GM12878 (cell line): ENCODE data around the gene PODXL2. TPM values are rescaled to one million over a fixed set of nuclear protein-coding genes. Genes with fewer than 3 reads are reported as not detected.
A peak's percentile ranks its signal among the peaks of the same experiment; 100 is the strongest.

Experiments
- ATAC-seq: fragments of 200-7000 bp; cut with Tn5 transposase; 3 replicates; pipeline ENCODE4 v1.9.1; 2020; ENCODE audit warnings: mild to moderate bottlenecking, moderate library complexity
- BruUV-seq: library from RNA; stranded (reverse); fragments of 400-500 nt; replicated peaks from 2 replicates; lab custom pipeline; 2021; lab: Mats Ljungman, UMichigan
- CTCF ChIA-PET: fragments of 300-600 bp; sonication (Branson Sonifier 250); formaldehyde crosslinking; extraction: SDS; loops from one replicate; lab custom pipeline; 2021; ENCODE audit warnings: inconsistent platforms; lab: Yijun Ruan, JAX
- POLR2A ChIA-PET: fragments of 350-600 bp; formaldehyde crosslinking; extraction: SDS; loops from one replicate; lab custom pipeline; 2021; ENCODE audit warnings: inconsistent platforms; lab: Charles Lee
- RAD21 ChIA-PET: fragments of 300-600 bp; sonication (Branson Sonifier 250); formaldehyde crosslinking; loops from one replicate; lab custom pipeline; 2023; ENCODE audit warnings: antibody characterized with exemption; ENCODE audit not compliant: unreplicated experiment; lab: Charles Lee
- SMC1A ChIA-PET: fragments of 300-600 bp; sonication (Branson Sonifier 250); formaldehyde crosslinking; loops from one replicate; lab custom pipeline; 2023; ENCODE audit not compliant: unreplicated experiment, uncharacterized antibody; lab: Charles Lee
- DNase-seq: peaks from one replicate; pipeline ENCODE4 v3.0.0-alpha.2; 2011; ENCODE audit warnings: low read depth, low spot score
- FAIRE-seq: peaks from 3 replicates; lab custom pipeline; 2011; peaks lifted over from hg19 to GRCh38; lab: Jason Lieb, UNC
- H2AFZ ChIP-seq: 2 replicates; pipeline ENCODE4 v1.6.0; 2011; ENCODE audit warnings: low read depth, low read length, control low read depth; ENCODE audit not compliant: control insufficient read depth
- H3K27ac ChIP-seq: 2 replicates; pipeline ENCODE4 v1.5.1; 2011; ENCODE audit warnings: control low read depth; ENCODE audit not compliant: control insufficient read depth, insufficient read depth
- H3K27me3 ChIP-seq, 2 experiments: replicated peaks in 1 of 2; 2 replicates each; pipeline versions ENCODE4 v1.6.0 to v1.6.1; 2011; ENCODE audit warnings: low read length in 1 of 2; ENCODE audit not compliant: control insufficient read depth in 2 of 2, insufficient read depth in 2 of 2
- H3K36me3 ChIP-seq, 2 experiments: 2 replicates each; pipeline ENCODE4 v1.5.1; 2011; ENCODE audit warnings: low read length in 1 of 2; ENCODE audit not compliant: control insufficient read depth in 2 of 2, insufficient read depth in 2 of 2
- H3K4me1 ChIP-seq: 2 replicates; pipeline ENCODE4 v1.6.1; 2011; ENCODE audit warnings: mild to moderate bottlenecking, low read length, moderate library complexity, mixed read lengths; ENCODE audit not compliant: control insufficient read depth, insufficient read depth
- H3K4me2 ChIP-seq: 2 replicates; pipeline ENCODE4 v1.6.0; 2011; ENCODE audit warnings: control low read depth; ENCODE audit not compliant: control insufficient read depth, insufficient read depth
- H3K4me3 ChIP-seq: fragments of 200-600 bp; sonication (generic); 2 replicates; pipeline ENCODE4 v1.5.1; 2016
- H3K79me2 ChIP-seq: 2 replicates; pipeline ENCODE4 v1.6.0; 2011; ENCODE audit warnings: low read length; ENCODE audit not compliant: control insufficient read depth, insufficient read depth
- H3K9ac ChIP-seq: 2 replicates; pipeline ENCODE4 v1.8.0; 2011; ENCODE audit warnings: low read length, control low read depth, mixed read lengths; ENCODE audit not compliant: control insufficient read depth, insufficient read depth
- H3K9me3 ChIP-seq: replicated peaks from 3 replicates; pipeline ENCODE4 v1.5.1; 2011; ENCODE audit warnings: mild to moderate bottlenecking, low read length; ENCODE audit not compliant: control insufficient read depth, insufficient read depth
- H4K20me1 ChIP-seq: 2 replicates; pipeline ENCODE4 v1.6.0; 2011; ENCODE audit not compliant: control insufficient read depth, insufficient read depth
- BACH1 ChIP-seq: fragments of 450-650 bp; IDR thresholded peaks from 2 replicates; pipeline ENCODE4 v1.6.1; 2017; ENCODE audit warnings: mild to moderate bottlenecking, borderline replicate concordance
- CEBPB ChIP-seq, 2 experiments: fragments of 150-350 bp in 1 of 2; IDR thresholded peaks; 2 replicates each; pipeline ENCODE4 v1.6.1; 2012 to 2014; ENCODE audit warnings: low read depth in 2 of 2, low read length in 2 of 2, borderline replicate concordance in 1 of 2, inconsistent platforms in 1 of 2
- EGR1 ChIP-seq, 2 experiments: IDR thresholded peaks; 1 replicate in 1 of 2; 2 replicates in 1 of 2; pipeline ENCODE4 v1.6.1; 2011 to 2012; ENCODE audit warnings: low read depth in 2 of 2, low read length in 2 of 2, borderline replicate concordance in 1 of 2, mild to moderate bottlenecking in 1 of 2, moderate library complexity in 1 of 2
- FOXK2 ChIP-seq: fragments of 450-650 bp; IDR thresholded peaks from 2 replicates; pipeline ENCODE4 v1.6.1; 2017; ENCODE audit warnings: mild to moderate bottlenecking, moderate library complexity
- FOXM1 ChIP-seq: IDR thresholded peaks from 2 replicates; pipeline ENCODE4 v1.6.1; 2012; ENCODE audit warnings: low read depth, mild to moderate bottlenecking, inconsistent platforms, low read length, moderate library complexity
- GATAD2B ChIP-seq: fragments of 450-650 bp; conservative IDR thresholded peaks from 2 replicates; pipeline ENCODE4 v1.6.1; 2017; ENCODE audit warnings: low read depth, mild to moderate bottlenecking, moderate library complexity
- MEF2A ChIP-seq: IDR thresholded peaks from 2 replicates; pipeline ENCODE4 v1.6.1; 2011; ENCODE audit warnings: low read depth, mild to moderate bottlenecking, low read length, moderate library complexity; ENCODE audit not compliant: insufficient read depth
- MTA3 ChIP-seq: IDR thresholded peaks from 2 replicates; pipeline ENCODE4 v1.6.1; 2012; ENCODE audit warnings: low read length, inconsistent platforms, borderline replicate concordance
- RELA ChIP-seq: fragments of 450-650 bp; IDR thresholded peaks from 2 replicates; pipeline ENCODE4 v1.8.0; 2014; ENCODE audit warnings: borderline replicate concordance; ENCODE audit not compliant: partially characterized antibody
- SRF ChIP-seq, 2 experiments: IDR thresholded peaks; 2 replicates each; pipeline ENCODE4 v1.6.1; 2011; ENCODE audit warnings: low read depth in 2 of 2, low read length in 2 of 2, mild to moderate bottlenecking in 1 of 2, moderate library complexity in 1 of 2
- SUZ12 ChIP-seq: fragments of 200-600 bp; sonication (generic); IDR thresholded peaks from one replicate; pipeline ENCODE4 v1.6.1; 2018; ENCODE audit warnings: antibody characterized with exemption, mild to moderate bottlenecking; ENCODE audit not compliant: unreplicated experiment
- TARDBP ChIP-seq: IDR thresholded peaks from 2 replicates; pipeline ENCODE4 v1.6.1; 2016; ENCODE audit warnings: borderline replicate concordance
- TCF12 ChIP-seq: IDR thresholded peaks from 2 replicates; pipeline ENCODE4 v1.6.1; 2011; ENCODE audit warnings: low read depth, mild to moderate bottlenecking, low read length
- TCF7 ChIP-seq: IDR thresholded peaks from 2 replicates; pipeline ENCODE4 v1.6.1; 2014; ENCODE audit warnings: antibody characterized with exemption, borderline replicate concordance
- ZBED1 ChIP-seq: IDR thresholded peaks from 2 replicates; pipeline ENCODE4 v1.6.1; 2016; ENCODE audit warnings: borderline replicate concordance
- ZZZ3 ChIP-seq: IDR thresholded peaks from 2 replicates; pipeline ENCODE4 v1.6.1; 2011; ENCODE audit warnings: low read depth; ENCODE audit not compliant: control insufficient read depth, insufficient read length
- WGBS: methylation state at CpG from one replicate; pipeline ENCODE4 v1.1.6; 2016; ENCODE audit warnings: low lambda C conversion rate; ENCODE audit not compliant: insufficient replicate concordance, insufficient coverage; ENCODE audit errors: missing lambda C conversion rate; 5-methylcytosine and 5-hydroxymethylcytosine counted together
- in situ Hi-C: fragments of 300-500 bp; cut with MboI; formaldehyde crosslinking; loops from 9 replicates; pipeline ENCODE4 v1.14.3; 2018; ENCODE audit warnings: mixed read lengths
- intact Hi-C: fragments of 100-400 bp; cut with micrococcal nuclease; formaldehyde crosslinking; loops from one replicate; pipeline ENCODE4 v1.14.2; 2022; ENCODE audit not compliant: unreplicated experiment
- polyA plus RNA-seq, 11 experiments: library from polyadenylated mRNA; depleted of rRNA in 4 of 11; unstranded in 6 of 11; stranded (reverse) in 5 of 11; fragments of >200 nt; fragmentation: Nextera tagmentation in 4 of 11; fragmentation: Illumina TruSeq in 1 of 11; extraction: Ambion mirVana in 4 of 11; extraction: Trizol in 1 of 11; gene quantifications; 1 replicate in 1 of 11; 2 replicates in 10 of 11; pipeline versions ENCODE4 v1.2.1 to v1.2.3, GENCODE V29; 2011 to 2016; ENCODE audit warnings: inconsistent platforms in 2 of 11, missing spikeins in 2 of 11, low read depth in 1 of 11
- total RNA-seq, 4 experiments: library from RNA; depleted of rRNA in 3 of 4; stranded (reverse); fragments of >200 nt in 3 of 4; fragmentation: Illumina TruSeq in 1 of 4; extraction: Trizol in 1 of 4; gene quantifications; 2 replicates each; pipeline versions ENCODE4 v1.2.1 to v1.2.3, GENCODE V29; 2013 to 2021
- TF ChIP-seq, protein P1 (sequence below): IDR thresholded peaks from 2 replicates; pipeline ENCODE4 v1.6.1; 2012; ENCODE audit warnings: low read depth, low read length, improper control_type of control experiment
- TF ChIP-seq, protein P2 (sequence below): fragments of 450-650 bp; formaldehyde crosslinking; IDR thresholded peaks from 2 replicates; pipeline ENCODE4 v1.4.0; 2020; ENCODE audit warnings: mild to moderate bottlenecking, moderate library complexity

Gene PODXL2
- total and polyA plus RNA-seq, 10 of the 15 experiments (the other 5 are each of a cell fraction or from before 2014, with no cell fraction given), result 0.03 to 24.4 (median 13.6) TPM; not detected in 2

DNA sequence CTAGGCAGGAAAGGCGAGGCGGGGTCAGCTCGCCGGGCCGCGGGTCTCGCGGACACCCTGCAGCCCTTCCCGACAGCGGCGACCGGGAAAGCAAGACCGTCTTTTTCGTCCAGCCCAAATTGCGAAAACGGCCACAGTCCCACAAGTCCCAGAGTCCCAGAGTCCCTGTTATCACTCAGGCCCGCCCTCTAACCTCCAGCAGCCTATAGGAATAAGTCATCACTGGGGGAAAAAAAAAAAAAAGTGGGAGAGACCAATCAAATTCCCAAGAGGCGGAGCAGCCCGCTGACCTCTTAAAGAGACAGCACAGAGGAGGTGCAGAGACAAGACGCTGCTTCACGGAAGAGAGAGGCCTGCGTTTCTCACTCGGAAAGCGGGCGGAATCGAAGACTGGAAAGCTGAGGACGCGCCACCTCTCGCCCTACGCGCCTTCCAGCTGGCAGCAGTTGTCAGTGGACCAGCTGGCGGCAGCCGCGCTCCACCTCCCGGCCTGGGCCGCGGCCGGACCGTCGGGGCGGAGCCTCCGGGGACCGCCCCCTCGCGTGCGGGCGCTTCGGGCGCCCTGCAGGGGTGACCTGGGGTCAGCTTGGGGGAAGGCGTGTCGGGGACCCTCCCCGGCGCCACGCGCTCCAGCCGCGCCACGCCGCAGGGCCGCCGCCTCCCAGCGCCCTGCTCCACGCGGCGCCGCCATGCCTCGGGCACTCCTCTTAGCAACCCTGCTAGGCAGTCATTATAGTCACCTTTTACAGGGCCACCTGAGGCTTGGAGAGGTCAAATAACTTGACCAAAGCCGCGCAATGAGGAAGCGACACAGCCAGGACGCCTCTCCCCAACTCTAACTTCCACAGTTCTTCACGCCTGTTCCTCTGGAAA lies 38.2 kb upstream of the PODXL2 start, which contains the start of gene TPRA1:
TSS of gene TPRA1 (minus strand) at position 141 of the 873 bp plus-strand sequence. CDS start 10,587 bp downstream, outside the sequence.
- RAD21 ChIA-PET, result interaction anchor here (1.2 kb wide), 1 partner anchor 16 kb away, joined by 3 read pairs; no protein-coding TSS in a partner anchor
- intact Hi-C loops (loop anchor here (5.0 kb wide), 1 partner anchor 231 kb away; the partner anchor contains the start of gene MGLL), in situ Hi-C loops (no loop called here)
- peak; percentile 84 for FAIRE-seq
- peaks cover 41% of the 10 kb centered on the region for H3K79me2 ChIP-seq
- no peaks in the 10 kb centered on the region; a peak in 1 of 4 replicates for H3K36me3 ChIP-seq
- H3K9me3 ChIP-seq, result no peaks in the 10 kb centered on the region
- H3K27ac ChIP-seq, result peak within 1 kb of the TSS; percentile 94
- no TSS peak for BruUV-seq
- no peaks in the 10 kb centered on the region for H3K27me3 ChIP-seq
- CTCF ChIA-PET, result interaction anchor here (0.6 to 5.3 kb wide), 4 partner anchors 16 to 380 kb away, joined by 3 to 43 read pairs (median 3); no protein-coding TSS in a partner anchor
- POLR2A ChIA-PET, result interaction anchor here (0.5 to 1.1 kb wide), 3 partner anchors 19 to 160 kb away, joined by 3 read pairs; no protein-coding TSS in a partner anchor
- peak; percentile 90 for DNase-seq
- ATAC-seq, result peak; percentile 84
- peak within 1 kb of the TSS; percentile 81 for H3K9ac ChIP-seq
- peak within 1 kb of the TSS; percentile 99 for H3K4me3 ChIP-seq
- no peaks in the 10 kb centered on the region for H4K20me1 ChIP-seq
- WGBS, result under 1% methylated on average over 55 of the region's 72 CpGs
- H2AFZ ChIP-seq, result peak within 1 kb of the TSS; percentile 95
- peak within 1 kb of the TSS; percentile 98 for H3K4me2 ChIP-seq
- peaks cover 22% of the 10 kb centered on the region for H3K4me1 ChIP-seq
- SMC1A ChIA-PET, result interaction anchor here (0.5 to 1.4 kb wide), 4 partner anchors 16 to 623 kb away, joined by 3 to 5 read pairs (median 4); no protein-coding TSS in a partner anchor
- TF ChIP-seq CEBPB (IDR thresholded peaks at IDR 0.05; ENCODE audit: borderline replicate concordance in 1 of 2, low read depth in 2 of 2, low read length in 2 of 2), result no peak
- TF ChIP-seq FOXK2, result no peak
- TF ChIP-seq SRF (IDR thresholded peaks at IDR 0.05; ENCODE audit: low read depth in 2 of 2, low read length in 2 of 2), result no peak
- TF ChIP-seq TCF12, result peak; percentile 94
- no peak for TF ChIP-seq ZBED1
- no peak for TF ChIP-seq SUZ12
- peak; percentile 90 for TF ChIP-seq GATAD2B
- TF ChIP-seq RELA, result peak; percentile 58
- TF ChIP-seq, protein P1, sequence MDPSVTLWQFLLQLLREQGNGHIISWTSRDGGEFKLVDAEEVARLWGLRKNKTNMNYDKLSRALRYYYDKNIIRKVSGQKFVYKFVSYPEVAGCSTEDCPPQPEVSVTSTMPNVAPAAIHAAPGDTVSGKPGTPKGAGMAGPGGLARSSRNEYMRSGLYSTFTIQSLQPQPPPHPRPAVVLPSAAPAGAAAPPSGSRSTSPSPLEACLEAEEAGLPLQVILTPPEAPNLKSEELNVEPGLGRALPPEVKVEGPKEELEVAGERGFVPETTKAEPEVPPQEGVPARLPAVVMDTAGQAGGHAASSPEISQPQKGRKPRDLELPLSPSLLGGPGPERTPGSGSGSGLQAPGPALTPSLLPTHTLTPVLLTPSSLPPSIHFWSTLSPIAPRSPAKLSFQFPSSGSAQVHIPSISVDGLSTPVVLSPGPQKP, result no peak
- TF ChIP-seq EGR1 (IDR thresholded peaks at IDR 0.05; ENCODE audit: borderline replicate concordance in 1 of 2, low read depth in 2 of 2, low read length in 2 of 2), result 0 out of 3 replicates have a peak, but pooled peaks of 1 of the 2 experiments have one; percentile 4
- TF ChIP-seq MTA3, result no peak
- TF ChIP-seq MEF2A, result 0 out of 2 replicates have a peak, but pooled peaks have one; percentile 48
- TF ChIP-seq BACH1, result peak; percentile 94
- no peak; the same call in 1 of the 2 replicates for TF ChIP-seq TARDBP
- TF ChIP-seq TCF7, result no peak
- TF ChIP-seq FOXM1, result 0 out of 2 replicates have a peak, but pooled peaks have one; percentile 33
- TF ChIP-seq ZZZ3, result no peak
- TF ChIP-seq, protein P2, sequence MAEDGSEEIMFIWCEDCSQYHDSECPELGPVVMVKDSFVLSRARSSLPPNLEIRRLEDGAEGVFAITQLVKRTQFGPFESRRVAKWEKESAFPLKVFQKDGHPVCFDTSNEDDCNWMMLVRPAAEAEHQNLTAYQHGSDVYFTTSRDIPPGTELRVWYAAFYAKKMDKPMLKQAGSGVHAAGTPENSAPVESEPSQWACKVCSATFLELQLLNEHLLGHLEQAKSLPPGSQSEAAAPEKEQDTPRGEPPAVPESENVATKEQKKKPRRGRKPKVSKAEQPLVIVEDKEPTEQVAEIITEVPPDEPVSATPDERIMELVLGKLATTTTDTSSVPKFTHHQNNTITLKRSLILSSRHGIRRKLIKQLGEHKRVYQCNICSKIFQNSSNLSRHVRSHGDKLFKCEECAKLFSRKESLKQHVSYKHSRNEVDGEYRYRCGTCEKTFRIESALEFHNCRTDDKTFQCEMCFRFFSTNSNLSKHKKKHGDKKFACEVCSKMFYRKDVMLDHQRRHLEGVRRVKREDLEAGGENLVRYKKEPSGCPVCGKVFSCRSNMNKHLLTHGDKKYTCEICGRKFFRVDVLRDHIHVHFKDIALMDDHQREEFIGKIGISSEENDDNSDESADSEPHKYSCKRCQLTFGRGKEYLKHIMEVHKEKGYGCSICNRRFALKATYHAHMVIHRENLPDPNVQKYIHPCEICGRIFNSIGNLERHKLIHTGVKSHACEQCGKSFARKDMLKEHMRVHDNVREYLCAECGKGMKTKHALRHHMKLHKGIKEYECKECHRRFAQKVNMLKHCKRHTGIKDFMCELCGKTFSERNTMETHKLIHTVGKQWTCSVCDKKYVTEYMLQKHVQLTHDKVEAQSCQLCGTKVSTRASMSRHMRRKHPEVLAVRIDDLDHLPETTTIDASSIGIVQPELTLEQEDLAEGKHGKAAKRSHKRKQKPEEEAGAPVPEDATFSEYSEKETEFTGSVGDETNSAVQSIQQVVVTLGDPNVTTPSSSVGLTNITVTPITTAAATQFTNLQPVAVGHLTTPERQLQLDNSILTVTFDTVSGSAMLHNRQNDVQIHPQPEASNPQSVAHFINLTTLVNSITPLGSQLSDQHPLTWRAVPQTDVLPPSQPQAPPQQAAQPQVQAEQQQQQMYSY (CRISPR knock-in tag), result no peak
